HG03103 (cell line): ENCODE results near the gene GSG1L.

Experiments
- ATAC-seq: cut with Tn5 transposase; IDR thresholded peaks from one replicate; pipeline ENCODE4 v1.9.1; 2021; ENCODE audit warnings: low read depth; ENCODE audit not compliant: unreplicated experiment

Gene GSG1L

DNA sequence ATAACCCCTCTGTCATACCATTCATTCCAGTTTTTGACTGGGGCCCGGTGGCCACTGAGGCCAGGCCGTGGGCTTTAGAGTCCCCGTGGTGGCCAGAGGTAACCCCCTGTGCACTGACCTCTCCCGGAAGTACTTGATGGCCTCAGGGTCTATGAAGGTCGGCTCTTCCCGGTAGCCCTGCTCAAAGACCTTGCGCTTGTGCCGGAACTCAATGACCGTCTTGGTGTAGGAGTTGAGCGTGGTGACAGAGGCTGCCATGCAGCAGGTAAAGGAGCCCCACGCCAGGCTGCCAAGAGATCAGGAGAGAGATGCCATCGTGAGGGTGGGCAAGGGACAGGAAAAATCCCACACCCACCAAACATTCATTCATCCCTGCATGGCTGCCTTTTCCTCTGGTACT, 234.8 kb downstream of the GSG1L start:
- no peak for ATAC-seq

DNA sequence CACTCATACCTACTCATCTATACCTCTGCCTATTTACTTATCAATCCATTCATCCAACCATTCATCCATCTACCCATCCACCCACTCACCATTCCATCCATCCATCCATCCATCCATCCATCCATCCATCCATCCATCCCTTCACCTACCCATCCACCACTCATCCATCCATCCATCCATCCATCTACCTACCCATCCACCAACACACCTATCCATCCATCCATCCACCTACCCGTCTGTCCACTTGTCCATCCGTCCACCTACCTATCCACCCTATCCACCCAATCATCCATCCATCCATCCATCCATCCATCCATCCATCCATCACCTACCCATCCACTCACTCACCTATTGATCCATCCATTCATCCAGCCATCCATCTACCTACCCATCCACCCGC, 235.7 kb downstream of the GSG1L start:
- no peak for ATAC-seq

DNA sequence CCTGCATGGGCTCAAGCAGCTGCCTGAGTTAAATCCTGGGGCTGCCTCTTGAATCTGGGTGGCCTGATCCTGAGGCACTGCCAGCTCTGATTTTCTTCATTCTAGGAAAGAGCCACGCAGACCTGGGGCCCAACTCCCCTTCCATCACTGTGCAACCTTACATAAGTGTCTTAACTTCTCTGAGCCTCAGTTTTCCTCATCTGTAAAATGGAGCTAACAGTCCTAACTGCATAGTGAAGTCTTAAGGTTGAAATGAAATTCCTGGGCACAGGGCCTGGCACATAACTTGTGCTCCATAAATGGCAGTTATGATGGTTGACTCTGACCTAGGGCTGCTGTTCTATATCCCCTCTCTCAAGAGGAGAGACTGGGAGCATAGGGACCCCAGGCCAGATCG, 236.6 kb downstream of the GSG1L start:
- ATAC-seq = no peak

DNA sequence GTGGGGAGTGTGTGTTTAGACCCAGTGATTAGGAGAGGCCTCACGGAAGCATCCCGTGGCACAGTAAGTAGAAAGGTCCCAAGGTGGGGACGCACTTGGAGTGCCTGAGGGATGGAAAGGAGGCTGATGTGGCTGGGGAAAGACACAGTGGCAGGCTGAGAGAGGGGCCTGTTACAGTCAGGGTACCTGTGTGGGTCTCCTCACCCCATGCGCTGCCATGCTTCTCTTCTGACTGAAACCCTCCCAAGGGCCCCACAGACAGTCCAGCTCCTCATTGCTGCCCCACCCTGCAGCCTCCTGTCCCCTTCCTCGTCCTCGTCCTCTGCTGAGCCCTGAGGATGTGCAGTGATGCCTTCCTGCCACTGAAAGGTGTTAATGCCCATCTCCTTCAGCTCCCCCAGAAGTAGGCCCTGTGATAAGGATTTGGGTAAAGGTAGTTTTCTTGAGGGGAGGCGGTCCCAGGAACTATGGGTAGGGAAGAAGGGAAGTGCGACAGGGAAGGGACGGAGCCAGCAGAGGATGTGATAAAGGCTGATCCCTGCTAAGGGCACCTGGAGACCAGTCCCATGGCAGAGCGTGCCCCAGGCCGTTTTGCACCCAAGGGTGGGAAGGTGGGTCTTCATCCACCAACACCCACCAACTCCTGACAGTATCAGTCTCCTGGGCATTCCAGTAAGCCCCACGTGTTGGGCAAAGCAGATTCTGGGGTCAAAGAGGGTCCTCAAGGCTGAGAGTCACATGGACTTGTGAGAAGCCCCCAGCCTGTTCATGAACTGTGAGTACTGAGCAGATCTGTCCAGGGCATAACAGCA, 237.2 kb downstream of the GSG1L start:
- no peak for ATAC-seq

DNA sequence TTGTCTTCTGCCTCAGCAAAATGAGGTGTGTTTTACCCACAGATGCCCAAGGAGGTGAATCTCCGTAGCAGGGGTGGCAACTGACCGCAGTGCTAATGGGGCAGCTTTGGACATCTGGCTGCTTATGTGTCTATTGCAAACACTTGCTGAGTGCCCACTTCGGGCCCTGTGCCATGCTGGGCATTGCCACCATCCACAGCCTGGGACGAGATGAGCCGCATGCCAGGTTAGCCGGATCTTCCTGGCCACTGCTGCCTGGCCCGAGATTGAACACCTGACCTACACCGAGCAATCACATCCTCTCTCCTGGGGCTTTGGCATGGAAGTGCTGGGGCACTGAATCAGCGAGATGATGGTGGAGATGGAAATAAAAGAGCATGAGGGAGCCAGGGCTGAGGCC, 238.7 kb downstream of the GSG1L start:
- no peak for ATAC-seq

DNA sequence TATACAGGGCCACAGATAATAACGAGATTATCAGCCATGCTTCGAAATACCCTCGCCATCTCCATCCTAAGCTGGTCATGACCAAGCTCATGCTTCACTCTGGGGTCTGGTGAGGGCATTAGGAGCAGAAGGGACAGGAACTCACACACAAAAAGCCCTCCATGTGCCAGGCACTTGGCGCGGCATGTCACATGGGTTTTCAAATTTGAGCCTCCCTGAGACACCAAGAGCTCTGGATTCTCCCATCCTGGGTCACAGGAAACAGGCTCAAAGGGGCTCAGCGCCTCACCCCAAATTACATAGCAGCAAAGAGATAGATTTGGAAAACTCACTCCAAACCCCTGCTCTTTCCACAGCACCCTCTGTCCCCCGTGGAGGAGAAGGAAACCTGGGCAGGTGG, 239.5 kb downstream of the GSG1L start:
- ATAC-seq = no peak

DNA sequence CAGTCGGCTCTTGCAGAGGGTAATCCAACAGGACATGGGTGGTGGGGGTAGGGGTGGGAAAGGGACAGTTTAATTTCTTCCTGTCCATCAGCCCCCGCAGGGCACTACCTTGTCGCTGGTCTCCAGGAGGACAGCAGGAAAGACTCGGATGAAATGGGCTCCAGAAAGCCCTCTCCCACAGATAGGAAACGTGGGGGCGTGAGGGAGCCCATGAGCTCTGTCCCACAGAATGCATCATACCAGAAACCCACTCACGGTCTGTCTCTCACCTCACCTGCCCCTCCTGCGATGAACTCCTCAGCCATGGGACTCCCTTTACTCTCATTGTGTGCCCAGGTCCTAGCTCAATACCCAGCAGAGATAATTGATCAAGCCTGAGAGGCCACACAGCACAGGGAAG, 240.1 kb downstream of the GSG1L start:
- no peak for ATAC-seq

DNA sequence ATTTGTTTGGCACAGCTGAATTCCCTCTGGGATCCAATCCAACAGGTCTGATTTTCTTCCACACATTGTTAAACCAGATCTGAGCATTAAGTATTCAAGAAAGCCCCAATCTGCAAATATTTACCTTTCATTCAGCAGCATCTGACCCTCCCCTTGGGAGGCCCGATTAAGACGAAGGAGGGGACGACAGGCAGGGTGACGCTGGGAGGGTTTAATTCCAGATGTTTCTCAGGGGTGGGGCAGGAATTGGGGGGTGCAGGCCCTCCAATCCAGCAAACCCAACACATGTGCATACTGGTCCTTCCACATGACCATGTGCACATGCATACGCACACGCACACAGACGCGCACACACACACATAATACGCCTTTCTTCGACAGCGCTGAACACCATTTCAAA, 240.5 kb downstream of the GSG1L start:
- no peak for ATAC-seq

DNA sequence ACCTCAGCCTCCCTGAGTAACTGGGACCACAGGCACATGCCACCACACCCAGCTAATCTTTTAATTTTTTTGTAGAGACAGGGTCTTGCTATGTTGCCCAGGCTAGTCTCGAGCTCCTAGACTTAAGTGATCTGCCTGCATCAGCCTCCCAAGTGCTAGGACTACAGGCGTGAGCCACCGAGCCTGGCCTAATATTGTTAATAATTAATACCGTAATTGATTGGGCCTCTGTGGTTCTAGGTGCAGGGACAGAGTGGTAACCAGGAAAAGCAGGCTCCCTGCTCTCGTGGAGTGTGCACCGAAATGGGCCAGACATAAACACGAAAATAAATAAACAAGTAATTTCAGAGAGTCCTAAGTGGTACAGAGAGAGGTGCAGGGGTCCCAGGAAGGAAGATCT, 241.0 kb downstream of the GSG1L start:
- no peak for ATAC-seq

DNA sequence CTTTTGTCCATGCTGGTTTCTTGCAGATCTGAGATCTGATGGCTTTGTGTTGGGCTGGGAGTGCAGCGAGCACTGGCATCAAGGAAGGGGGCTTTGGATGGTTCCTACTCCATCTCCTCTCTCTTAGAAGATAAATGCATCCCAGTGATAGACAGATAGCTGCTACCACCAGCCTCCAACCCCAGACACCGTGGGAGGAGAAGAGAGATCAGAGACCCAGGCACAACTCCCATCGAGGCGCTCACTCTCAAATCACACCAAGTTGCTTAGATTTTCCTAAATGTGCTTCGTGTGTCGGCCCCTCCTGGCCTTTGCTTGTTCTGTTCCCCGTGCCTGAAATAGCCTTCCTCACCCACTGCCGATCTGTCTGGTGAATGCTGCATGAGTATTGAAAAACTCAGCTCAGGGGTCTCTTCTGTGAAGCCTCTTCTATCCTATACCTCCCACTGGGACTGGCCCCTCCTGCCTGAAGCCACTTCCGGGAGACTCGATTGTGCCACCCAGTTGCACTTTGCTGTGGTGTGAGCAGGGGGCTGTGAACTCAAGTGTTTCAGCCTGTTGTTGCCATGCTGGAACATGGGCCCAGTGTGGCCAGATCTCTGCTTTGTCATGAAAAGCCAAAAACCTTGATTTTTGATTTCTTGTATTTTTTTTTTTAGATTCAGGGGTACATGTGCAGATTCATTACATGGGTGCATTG, 242.7 kb downstream of the GSG1L start:
- no peak for ATAC-seq

DNA sequence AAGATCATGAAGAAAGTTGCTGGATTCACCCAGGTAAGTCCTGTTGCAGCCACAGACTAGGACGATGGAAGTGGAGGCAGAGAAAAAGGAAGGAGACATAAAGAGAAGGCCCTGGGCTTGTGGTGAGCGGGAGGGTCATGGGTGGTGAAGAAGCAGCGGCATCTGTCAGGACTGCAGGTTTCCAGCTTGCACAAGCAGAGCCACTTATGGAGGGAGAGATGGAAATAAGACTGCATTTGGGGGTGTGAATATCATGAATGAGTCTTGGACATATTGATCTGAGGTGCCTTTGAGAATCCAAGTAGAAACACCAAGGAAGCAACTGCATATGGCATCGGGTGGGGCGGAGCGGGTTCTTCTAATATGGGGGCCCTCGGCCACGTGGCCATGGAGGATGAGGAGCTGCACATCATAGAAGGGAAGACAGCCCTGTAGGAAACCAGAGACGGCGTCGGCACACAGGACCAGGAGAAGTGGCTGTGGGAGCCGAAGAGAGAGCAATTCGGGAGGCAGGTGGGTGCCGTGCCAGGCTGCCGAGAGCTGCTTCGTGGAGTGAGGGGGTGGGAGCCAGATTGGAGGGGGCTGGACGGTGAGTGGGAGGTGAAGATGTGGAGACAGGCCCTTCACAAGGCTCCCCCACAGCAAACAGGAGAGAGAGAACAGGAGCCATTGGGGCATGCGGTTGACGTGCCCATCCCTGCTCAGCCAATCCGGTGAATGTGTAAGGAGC, 243.5 kb downstream of the GSG1L start:
- no peak for ATAC-seq

DNA sequence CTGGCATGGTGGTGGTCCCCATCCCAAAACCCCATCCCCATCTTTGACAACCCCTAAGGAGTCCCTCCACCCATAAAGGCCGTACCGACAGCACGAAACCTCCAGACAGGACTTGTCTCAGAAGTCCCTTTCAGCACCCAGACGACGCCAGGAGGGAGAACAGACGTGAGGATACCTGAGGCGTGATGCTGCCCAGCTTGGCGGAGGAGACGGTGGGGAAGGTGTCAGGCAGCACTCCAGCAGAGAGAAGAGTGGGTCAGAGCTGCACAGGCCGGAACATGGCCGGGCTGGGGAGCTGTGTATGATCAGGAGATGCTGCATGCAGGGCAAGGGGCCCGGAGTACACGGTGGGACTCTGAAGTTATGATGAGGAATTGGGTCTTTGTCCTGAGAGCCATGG, 244.2 kb downstream of the GSG1L start:
- no peak for ATAC-seq

DNA sequence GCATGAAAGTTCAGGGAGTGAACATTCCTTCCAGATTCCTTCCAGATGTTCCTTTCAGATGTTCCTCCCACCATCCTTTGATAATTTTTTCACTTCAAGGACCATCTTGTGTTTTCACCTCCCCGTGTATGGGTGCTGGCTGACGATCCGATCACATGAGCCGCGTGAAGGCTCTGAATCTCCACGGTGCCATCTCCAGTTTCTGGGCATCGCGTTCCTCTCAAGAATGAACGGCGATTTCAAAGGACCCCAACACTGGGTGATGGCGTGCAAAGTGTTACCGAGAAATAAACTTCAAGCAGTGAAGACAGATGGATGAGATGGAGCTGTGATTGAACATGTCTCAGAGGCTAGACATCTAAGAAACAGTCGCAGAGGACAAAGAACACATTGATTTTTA, 245.3 kb downstream of the GSG1L start:
- ATAC-seq = no peak

DNA sequence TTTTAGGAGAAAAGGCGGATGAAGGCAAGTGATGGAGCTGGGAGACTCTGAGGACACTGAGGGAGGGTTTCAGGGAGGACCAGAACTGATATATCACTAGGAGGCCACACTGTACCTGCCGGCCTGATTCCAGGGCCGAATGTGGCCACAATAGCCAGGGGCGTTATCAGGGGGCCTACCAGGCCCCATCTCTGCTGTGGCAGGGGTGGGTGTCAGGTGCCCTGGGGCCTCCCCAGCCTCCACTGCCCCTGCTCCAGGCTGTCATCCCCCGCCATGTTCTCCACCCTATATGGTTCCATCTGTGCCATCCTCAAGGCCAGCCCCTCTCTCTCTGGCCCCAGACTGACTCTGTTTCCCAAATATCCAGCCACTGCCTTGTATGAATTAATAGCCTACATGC, 246.5 kb downstream of the GSG1L start:
- no peak for ATAC-seq

DNA sequence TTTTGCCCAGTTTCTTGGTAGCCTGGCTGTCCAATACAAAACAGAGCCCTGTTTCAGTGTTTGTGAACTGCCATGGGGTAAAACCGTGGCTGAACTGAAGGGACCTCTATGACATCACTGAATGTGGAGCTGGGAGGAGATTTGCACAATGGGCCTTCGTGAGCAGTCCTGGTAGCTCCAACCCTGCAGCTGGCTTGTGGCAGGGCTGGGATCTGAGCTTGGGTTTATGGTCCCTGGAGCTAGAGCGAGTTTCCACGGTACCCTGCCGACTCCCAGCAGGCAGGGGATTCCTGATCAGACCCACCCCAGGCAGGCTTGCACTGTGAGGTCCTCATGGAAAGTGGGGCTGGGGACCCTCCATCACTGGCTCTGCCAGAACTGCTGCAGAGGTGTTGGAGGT, 247.0 kb downstream of the GSG1L start:
- no peak for ATAC-seq

DNA sequence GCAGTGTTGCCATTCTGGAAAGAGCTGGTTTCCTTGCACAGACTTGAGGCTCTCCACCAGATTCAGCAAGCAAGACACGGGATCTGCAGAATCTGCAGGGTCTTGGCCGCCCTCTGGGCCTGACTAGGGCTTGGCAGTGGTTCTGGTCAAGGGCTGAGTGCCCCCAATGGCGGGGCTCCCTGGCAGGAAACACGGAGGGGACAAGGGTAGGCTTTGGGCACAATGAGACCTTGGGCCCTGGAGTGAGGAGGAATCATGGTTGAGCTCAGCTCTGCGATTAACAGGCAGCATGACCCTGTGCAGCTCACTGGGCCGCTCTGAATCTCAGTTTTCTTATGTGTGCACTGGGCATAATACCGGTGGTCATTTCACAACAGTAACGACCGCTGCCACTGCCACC, 249.9 kb downstream of the GSG1L start:
- no peak for ATAC-seq

DNA sequence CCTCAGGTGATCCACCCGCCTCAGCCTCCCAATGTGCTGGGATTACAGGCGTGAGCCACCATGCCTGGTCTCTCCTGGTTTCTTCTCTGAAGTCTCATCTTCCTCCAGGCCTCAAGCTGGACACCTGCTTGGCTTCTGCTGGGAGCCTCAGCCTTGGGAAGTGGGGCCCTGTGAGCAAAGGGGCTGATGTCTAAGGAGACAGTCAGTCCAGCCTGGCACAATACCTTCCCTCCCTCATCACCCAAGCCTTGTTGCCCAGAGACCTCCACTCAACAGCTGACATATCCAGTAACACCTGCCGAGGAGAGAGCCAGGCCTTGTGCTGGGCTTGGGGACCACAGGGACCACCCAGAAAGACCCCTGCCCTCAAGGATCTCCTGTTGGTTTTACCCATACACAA, 251.6 kb downstream of the GSG1L start:
- no peak for ATAC-seq

DNA sequence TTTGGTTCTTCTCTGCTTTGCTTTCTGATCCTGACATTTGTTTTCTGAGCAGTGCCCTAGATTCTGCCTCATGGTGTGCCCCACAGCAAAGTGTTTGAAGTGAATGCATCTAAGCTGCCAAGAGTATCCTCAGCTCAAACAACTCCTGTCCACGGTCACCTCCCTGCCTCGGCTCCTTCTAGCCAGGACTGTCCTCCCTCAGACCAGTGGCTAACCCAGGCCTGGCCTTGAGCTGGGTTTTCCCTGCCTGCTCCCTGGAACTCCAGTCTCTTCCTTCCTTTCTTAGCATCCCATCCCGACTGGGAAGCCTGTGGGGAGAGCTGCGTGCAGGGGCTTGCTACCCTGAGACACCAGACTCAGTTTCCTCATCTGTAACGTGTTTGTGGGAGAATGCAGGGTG, 256.5 kb downstream of the GSG1L start:
- no peak for ATAC-seq

DNA sequence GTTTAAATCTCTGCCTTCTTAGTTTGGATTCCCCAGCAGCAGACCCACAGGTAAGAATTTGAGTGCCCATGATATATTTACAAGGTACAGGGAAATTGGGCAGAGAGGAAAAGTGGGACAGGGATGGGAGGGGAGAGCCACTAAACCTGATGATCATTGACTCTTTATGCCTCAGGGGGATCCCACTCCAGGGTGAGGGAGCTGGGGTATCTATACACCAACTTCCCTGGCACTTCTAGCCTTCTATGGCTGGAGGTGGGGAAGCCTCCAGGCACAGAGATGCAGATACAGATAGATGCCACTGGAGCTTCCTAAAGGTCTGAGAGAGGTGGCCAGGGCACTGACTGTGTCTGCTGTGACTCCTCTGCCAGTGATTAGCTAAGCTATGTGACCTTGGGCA, 257.1 kb downstream of the GSG1L start:
- no peak for ATAC-seq

DNA sequence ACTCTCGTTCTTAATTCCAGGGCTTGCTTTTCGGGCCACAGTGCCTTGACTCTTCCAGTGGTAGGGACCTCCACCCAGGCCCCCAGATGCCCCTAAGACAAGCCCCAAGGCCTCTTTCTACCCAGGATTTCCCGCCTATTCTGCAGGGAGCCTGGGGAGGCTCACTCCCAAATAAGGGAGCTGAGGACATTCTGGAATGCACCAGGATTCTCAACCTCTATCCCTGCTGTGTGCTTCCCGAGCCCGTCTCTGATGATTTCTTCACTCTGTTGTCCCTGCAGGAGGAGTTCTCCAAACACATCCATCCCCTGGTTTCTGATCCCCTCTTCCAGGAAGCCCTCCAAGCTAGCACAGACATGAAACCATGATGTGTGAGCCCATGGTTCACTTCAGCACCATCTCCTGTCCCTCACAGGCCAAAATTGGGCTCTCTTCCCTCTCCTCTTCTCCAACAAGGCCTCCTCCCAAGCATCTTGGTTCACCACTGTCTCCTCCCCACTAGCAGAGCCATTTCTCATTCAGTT, 257.6 kb downstream of the GSG1L start:
- no peak for ATAC-seq

DNA sequence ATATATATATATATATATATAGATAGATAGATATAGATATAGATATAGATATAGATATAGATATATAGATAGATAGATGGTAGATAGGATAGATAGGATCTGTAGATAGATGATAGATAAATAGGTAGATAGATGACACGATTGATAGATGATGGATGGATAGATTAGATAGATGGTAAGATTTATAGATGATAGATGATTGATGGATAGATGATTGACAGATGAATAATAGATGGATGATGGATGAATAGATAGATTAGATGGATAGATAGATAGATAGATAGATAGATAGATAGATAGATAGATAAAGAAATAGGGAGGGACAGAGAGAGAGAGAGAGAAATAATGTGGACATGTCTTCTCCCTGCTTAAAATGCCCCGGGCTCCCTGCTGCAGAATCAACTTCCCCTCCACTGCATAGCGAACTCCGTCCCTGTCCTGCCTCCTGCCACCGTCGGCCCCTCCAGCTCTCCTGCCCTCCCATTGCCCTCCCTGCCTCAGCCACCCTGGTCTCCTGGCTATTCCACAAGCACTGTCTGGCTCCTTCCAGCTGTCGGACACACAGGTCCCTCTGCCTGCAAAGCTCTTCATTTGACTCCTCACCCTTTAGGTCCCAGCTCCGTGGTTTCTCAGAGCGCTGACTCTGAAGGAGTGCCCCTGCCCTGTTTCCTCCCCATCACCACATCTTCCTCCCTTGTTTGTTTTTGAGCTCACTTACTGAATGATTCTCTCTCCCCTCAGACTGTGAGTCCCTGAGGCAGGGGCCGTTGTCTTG, 259.6 kb downstream of the GSG1L start:
- ATAC-seq = no peak
